GM12865 (cell line): ENCODE measurements around the gene PC.

ENCODE experiments used
- DNase-seq: peaks from one replicate; pipeline ENCODE4 v3.0.0; 2010; ENCODE audit warnings: low read depth
- H3K4me3 ChIP-seq: 2 replicates; pipeline ENCODE4 v1.5.1; 2011; ENCODE audit warnings: mild to moderate bottlenecking, low read depth, low read length, control low read depth
- CTCF ChIP-seq: IDR thresholded peaks from 2 replicates; pipeline ENCODE4 v1.5.1; 2011; ENCODE audit warnings: low read length, control low read depth, low read depth, inconsistent platforms; ENCODE audit not compliant: insufficient read depth; ENCODE audit errors: missing control alignments

PC gene

GRCh38 chr11:66851698-66852465 is 106.3 kb downstream of the PC start:
- peak; percentile 48 for DNase-seq
- TF ChIP-seq CTCF, result peak; percentile 51
- H3K4me3 ChIP-seq, result no peak overlapping the region

DNA sequence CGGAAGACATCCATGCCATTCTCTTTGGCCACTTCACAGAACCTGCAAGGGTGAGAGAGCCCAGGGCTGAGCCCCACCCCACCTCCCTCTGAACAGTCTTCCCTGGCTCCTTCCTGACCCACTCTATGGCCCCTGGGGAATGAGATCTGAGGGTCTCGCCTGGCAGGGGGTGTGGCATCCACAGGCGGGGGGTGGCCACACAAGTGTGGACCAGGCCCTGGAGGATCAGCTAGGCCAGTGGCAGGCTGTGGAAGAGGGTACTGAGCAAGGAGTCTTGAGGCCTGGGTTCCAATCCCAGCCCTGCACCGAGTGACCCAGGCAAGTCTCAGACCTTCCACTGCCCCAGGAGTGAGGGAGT is 107.0 kb downstream of the PC start:
- no peak overlapping the region for H3K4me3 ChIP-seq
- TF ChIP-seq CTCF, result no peak
- no peak for DNase-seq

GRCh38 chr11:66850588-66851238 is 107.5 kb downstream of the PC start:
- no peak overlapping the region for H3K4me3 ChIP-seq
- no peak for DNase-seq
- no peak for TF ChIP-seq CTCF

DNA sequence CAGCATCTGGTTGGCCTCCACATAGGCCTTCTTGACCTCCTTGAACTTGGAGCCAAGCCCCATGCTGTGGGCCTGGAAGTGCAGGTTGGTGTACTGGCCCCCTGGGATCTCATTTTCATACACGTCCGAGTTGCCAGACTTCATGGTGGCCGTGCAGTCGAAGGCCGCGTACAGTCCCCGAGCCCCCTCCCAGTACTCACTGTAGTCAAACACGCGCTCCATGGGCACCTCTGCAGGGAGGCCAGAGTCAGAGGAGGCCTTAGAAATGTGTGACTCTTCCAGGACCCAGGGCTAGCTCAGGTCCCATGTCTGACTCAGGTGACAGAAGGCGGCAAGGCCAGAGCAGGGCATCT is 108.0 kb downstream of the PC start:
- no peak for DNase-seq
- no peak for TF ChIP-seq CTCF
- no peak overlapping the region for H3K4me3 ChIP-seq

GRCh38 chr11:66849501-66850234 is 108.5 kb downstream of the PC start:
- no peak for DNase-seq
- TF ChIP-seq CTCF, result no peak
- no peak overlapping the region for H3K4me3 ChIP-seq

GRCh38 chr11:66848671-66849500 is 109.3 kb downstream of the PC start:
- no peak overlapping the region for H3K4me3 ChIP-seq
- TF ChIP-seq CTCF, result no peak
- DNase-seq, result no peak
